IMR-90 (cell line): ENCODE measurements around the gene NUDT5. TPM values are rescaled to one million over a fixed set of nuclear protein-coding genes. Genes with fewer than 3 reads are reported as not detected.

ENCODE experiments used
- ATAC-seq: fragments of 200-7000 bp; cut with Tn5 transposase; 2 replicates; pipeline ENCODE4 v1.9.1; 2020; ENCODE audit warnings: low read depth, mild to moderate bottlenecking, moderate library complexity
- BruUV-seq: library from RNA; stranded (reverse); fragments of 400-500 nt; replicated peaks from 2 replicates; lab custom pipeline; 2021; lab: Mats Ljungman, UMichigan
- CTCF ChIA-PET: fragments of 300-600 bp; formaldehyde crosslinking; extraction: SDS; loops from one replicate; lab custom pipeline; 2021; ENCODE audit warnings: antibody characterized with exemption; lab: Yijun Ruan, JAX
- POLR2A ChIA-PET: fragments of 300-600 bp; sonication (Branson Sonifier 250); formaldehyde crosslinking; loops from one replicate; lab custom pipeline; 2022; ENCODE audit warnings: antibody characterized with exemption; ENCODE audit not compliant: unreplicated experiment; lab: Charles Lee
- DNase-seq: peaks from one replicate; pipeline ENCODE4 v3.0.0; 2013
- H2AFZ ChIP-seq: replicated peaks from 2 replicates; pipeline ENCODE3; 2013; ENCODE audit warnings: low read length, mild to moderate bottlenecking; ENCODE audit not compliant: poor library complexity
- H2AK5ac ChIP-seq: 2 replicates; pipeline ENCODE4 v1.6.1; 2013; ENCODE audit warnings: low read depth, low read length, inconsistent platforms
- H2AK9ac ChIP-seq: replicated peaks from 2 replicates; pipeline ENCODE3; 2013; ENCODE audit warnings: mild to moderate bottlenecking, low read depth, low read length, moderate library complexity; ENCODE audit not compliant: poor library complexity
- H2BK120ac ChIP-seq: 2 replicates; pipeline ENCODE4 v1.6.1; 2013; ENCODE audit warnings: low read depth, low read length, inconsistent platforms
- H2BK15ac ChIP-seq: 3 replicates; pipeline ENCODE4 v1.6.1; 2013; ENCODE audit warnings: low read depth, low read length, inconsistent platforms
- H2BK20ac ChIP-seq: 2 replicates; pipeline ENCODE4 v1.6.1; 2013; ENCODE audit warnings: low read depth, mild to moderate bottlenecking, inconsistent platforms, low read length, moderate library complexity
- H2BK5ac ChIP-seq: 2 replicates; pipeline ENCODE4 v1.6.1; 2013; ENCODE audit warnings: mild to moderate bottlenecking, low read depth, low read length, inconsistent platforms; ENCODE audit not compliant: poor library complexity, severe bottlenecking
- H3K14ac ChIP-seq: replicated peaks from 2 replicates; pipeline ENCODE4 v1.6.1; 2013; ENCODE audit warnings: low read depth, low read length, inconsistent platforms
- H3K18ac ChIP-seq: 2 replicates; pipeline ENCODE4 v1.6.1; 2013; ENCODE audit warnings: low read depth, low read length, control low read depth
- H3K23ac ChIP-seq: 2 replicates; pipeline ENCODE4 v1.6.1; 2013; ENCODE audit warnings: low read depth, low read length, inconsistent platforms
- H3K27ac ChIP-seq: 2 replicates; pipeline ENCODE4 v1.5.1; 2013; ENCODE audit warnings: mild to moderate bottlenecking, control low read depth, low read length; ENCODE audit not compliant: insufficient read depth
- H3K27me3 ChIP-seq: 2 replicates; pipeline ENCODE4 v1.6.1; 2013; ENCODE audit warnings: low read length; ENCODE audit not compliant: control insufficient read depth, insufficient read depth
- H3K36me3 ChIP-seq: 2 replicates; pipeline ENCODE4 v1.6.1; 2013; ENCODE audit warnings: low read length, mixed read lengths; ENCODE audit not compliant: control insufficient read depth, insufficient read depth
- H3K4ac ChIP-seq: 2 replicates; pipeline ENCODE4 v1.6.1; 2013; ENCODE audit warnings: low read depth, low read length, inconsistent platforms
- H3K4me1 ChIP-seq: 2 replicates; pipeline ENCODE4 v1.6.1; 2013; ENCODE audit warnings: low read length, mixed read lengths; ENCODE audit not compliant: control insufficient read depth, insufficient read depth
- H3K4me2 ChIP-seq: 2 replicates; pipeline ENCODE4 v1.6.1; 2013; ENCODE audit warnings: low read depth, mild to moderate bottlenecking, control low read depth, low read length, moderate library complexity
- H3K4me3 ChIP-seq: 2 replicates; pipeline ENCODE4 v1.5.1; 2013; ENCODE audit warnings: low read depth, mild to moderate bottlenecking, control low read depth, low read length, moderate library complexity; ENCODE audit not compliant: insufficient read depth
- H3K56ac ChIP-seq: 2 replicates; pipeline ENCODE4 v1.6.1; 2013; ENCODE audit warnings: low read length, inconsistent platforms; ENCODE audit not compliant: insufficient read depth; ENCODE audit errors: extremely low read depth
- H3K79me1 ChIP-seq, 2 experiments: 2 replicates each; pipeline ENCODE4 v1.6.1; 2013; ENCODE audit warnings: low read length in 2 of 2, inconsistent platforms in 1 of 2, low read depth in 1 of 2
- H3K9ac ChIP-seq: 2 replicates; pipeline ENCODE4 v1.6.1; 2013; ENCODE audit warnings: low read depth, low read length, control low read depth
- H3K9me1 ChIP-seq: 2 replicates; pipeline ENCODE4 v1.6.1; 2013; ENCODE audit warnings: low read length, inconsistent platforms; ENCODE audit not compliant: insufficient read depth
- H3K9me3 ChIP-seq: 2 replicates; pipeline ENCODE4 v1.6.1; 2013; ENCODE audit warnings: low read length; ENCODE audit not compliant: control insufficient read depth, insufficient read depth
- H4K20me1 ChIP-seq: 2 replicates; pipeline ENCODE4 v1.6.1; 2013; ENCODE audit warnings: low read length, inconsistent platforms; ENCODE audit not compliant: insufficient read depth
- H4K5ac ChIP-seq: 2 replicates; pipeline ENCODE4 v1.6.1; 2013; ENCODE audit warnings: mild to moderate bottlenecking, low read depth, low read length, control low read depth
- H4K8ac ChIP-seq, 2 experiments: 2 replicates each; pipeline ENCODE4 v1.6.1; 2013; ENCODE audit warnings: low read depth in 2 of 2, low read length in 2 of 2, control low read depth in 1 of 2, inconsistent platforms in 1 of 2
- H4K91ac ChIP-seq: 2 replicates; pipeline ENCODE4 v1.6.1; 2013; ENCODE audit warnings: low read depth, low read length, inconsistent platforms; ENCODE audit not compliant: insufficient read depth
- BHLHE40 ChIP-seq: fragments of 150-350 bp; IDR thresholded peaks from 2 replicates; pipeline ENCODE4 v1.6.1; 2016; ENCODE audit warnings: mild to moderate bottlenecking, low read depth, low read length
- CEBPB ChIP-seq: IDR thresholded peaks from 2 replicates; pipeline ENCODE4 v1.6.1; 2012; ENCODE audit warnings: low read depth, low read length, improper control_type of control experiment
- CHD1 ChIP-seq: IDR thresholded peaks from 2 replicates; pipeline ENCODE4 v1.6.1; 2012; ENCODE audit warnings: low read depth, low read length, improper control_type of control experiment
- FOS ChIP-seq: fragments of 150-350 bp; IDR thresholded peaks from 2 replicates; pipeline ENCODE4 v1.6.1; 2016; ENCODE audit warnings: low read depth, low read length
- MAFK ChIP-seq: IDR thresholded peaks from 2 replicates; pipeline ENCODE4 v1.6.1; 2012; ENCODE audit warnings: low read depth, low read length, improper control_type of control experiment
- MAZ ChIP-seq: IDR thresholded peaks from 2 replicates; pipeline ENCODE4 v1.6.1; 2012; ENCODE audit warnings: low read depth, mild to moderate bottlenecking, low read length, improper control_type of control experiment, moderate library complexity, borderline replicate concordance
- MXI1 ChIP-seq: IDR thresholded peaks from 2 replicates; pipeline ENCODE4 v1.6.1; 2012; ENCODE audit warnings: low read depth, mild to moderate bottlenecking, low read length, moderate library complexity, borderline replicate concordance
- NFE2L2 ChIP-seq: fragments of 150-350 bp; IDR thresholded peaks from 2 replicates; pipeline ENCODE4 v1.6.1; 2016; ENCODE audit warnings: low read depth, mild to moderate bottlenecking, low read length
- POLR2A ChIP-seq: IDR thresholded peaks from 2 replicates; pipeline ENCODE4 v1.6.1; 2012; ENCODE audit warnings: mild to moderate bottlenecking, low read depth, low read length
- RAD21 ChIP-seq: IDR thresholded peaks from 2 replicates; pipeline ENCODE4 v1.6.1; 2012; ENCODE audit warnings: low read length, improper control_type of control experiment
- RCOR1 ChIP-seq: IDR thresholded peaks from 2 replicates; pipeline ENCODE4 v1.6.1; 2012; ENCODE audit warnings: mild to moderate bottlenecking, low read length, improper control_type of control experiment; ENCODE audit not compliant: insufficient replicate concordance
- RFX5 ChIP-seq: IDR thresholded peaks from 2 replicates; pipeline ENCODE4 v1.8.0; 2012; ENCODE audit warnings: low read depth, mild to moderate bottlenecking, low read length, moderate library complexity
- SMC3 ChIP-seq: fragments of 150-350 bp; IDR thresholded peaks from 2 replicates; pipeline ENCODE4 v1.6.1; 2016; ENCODE audit warnings: low read depth, mild to moderate bottlenecking, antibody characterized with exemption, low read length, moderate library complexity
- WGBS, 2 experiments: methylation state at CpG; one replicate each; pipeline versions ENCODE4 v1.1.5 to v1.1.7; 2013; ENCODE audit warnings: missing lambda C conversion rate in 2 of 2; ENCODE audit not compliant: insufficient read length in 1 of 2; ENCODE audit errors: extremely low coverage in 2 of 2; 5-methylcytosine and 5-hydroxymethylcytosine counted together
- dilution Hi-C: fragments of 300-500 bp; cut with HindIII; formaldehyde crosslinking; loops from one replicate; pipeline ENCODE4 v1.14.3; 2018; ENCODE audit warnings: low sequenced_read_pairs; ENCODE audit not compliant: unreplicated experiment
- in situ Hi-C: fragments of 300-500 bp; cut with MboI; formaldehyde crosslinking; loops from 3 replicates; pipeline ENCODE4 v1.14.3; 2019; ENCODE audit warnings: low sequenced_read_pairs, inconsistent platforms, mixed read lengths
- intact Hi-C: fragments of 100-400 bp; cut with micrococcal nuclease; formaldehyde crosslinking; loops from 2 replicates; pipeline ENCODE4 v1.10.0; 2022
- polyA plus RNA-seq, 3 experiments: library from polyadenylated mRNA; depleted of rRNA; stranded (reverse); fragments of >200 nt; gene quantifications; 2 replicates each; pipeline ENCODE4 v1.2.3, GENCODE V29; 2012; ENCODE audit warnings: low replicate concordance in 1 of 3
- total RNA-seq: library from RNA; depleted of rRNA; stranded (reverse); fragments of >200 nt; gene quantifications from 2 replicates; pipeline ENCODE4 v1.2.3, GENCODE V29; 2012
- TF ChIP-seq, protein P1 (sequence below): fragments of 150-350 bp; IDR thresholded peaks from 2 replicates; pipeline ENCODE4 v1.6.1; 2016; ENCODE audit warnings: low read depth, mild to moderate bottlenecking, low read length, moderate library complexity, borderline replicate concordance
- TF ChIP-seq, protein P2 (sequence below): fragments of 150-350 bp; IDR thresholded peaks from 2 replicates; pipeline ENCODE4 v1.6.1; 2017; ENCODE audit warnings: mild to moderate bottlenecking, antibody characterized with exemption, low read length, low read depth
- TF ChIP-seq, protein P3 (sequence below): conservative IDR thresholded peaks from 2 replicates; pipeline ENCODE4 v1.5.1; 2012; ENCODE audit warnings: mild to moderate bottlenecking, low read depth, low read length, improper control_type of control experiment

The NUDT5 gene
- total and polyA plus RNA-seq, 2 of the 4 experiments (the other 2 are of a cell fraction): 70.1 to 74.6 TPM

DNA sequence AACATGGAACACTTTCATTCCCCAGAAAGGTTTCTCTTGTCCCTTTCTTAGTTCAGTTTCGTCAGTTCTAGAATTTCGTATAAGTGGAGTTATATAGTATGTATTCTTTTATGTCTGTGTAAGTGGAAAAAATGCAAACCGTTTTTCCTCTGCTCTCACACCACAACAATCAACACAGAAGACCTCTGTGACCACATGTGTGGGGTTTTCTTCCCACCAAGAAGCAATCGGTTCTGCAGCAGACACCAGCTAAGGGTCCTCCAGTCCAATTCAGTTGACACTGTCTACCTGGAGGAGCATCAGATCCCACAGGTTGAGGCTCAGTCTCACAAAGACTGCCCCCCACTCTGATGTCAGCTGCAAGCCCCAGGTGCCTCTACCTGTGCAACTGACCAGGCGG lies 6.5 kb upstream of the NUDT5 start:
- ChIA-PET POLR2A (no interaction called here), CTCF (interaction anchor here (1.2 kb wide), 1 partner anchor 12 kb away, joined by 3 read pairs; no protein-coding TSS in a partner anchor)
- no peak overlapping the region for H2BK5ac ChIP-seq
- H3K9ac ChIP-seq: no peak overlapping the region
- no peaks in the 10 kb centered on the region for H3K27me3 ChIP-seq
- peaks cover 33% of the 10 kb centered on the region for H3K36me3 ChIP-seq
- DNase-seq (no peak), ATAC-seq (no peak)
- no peak overlapping the region for H3K27ac ChIP-seq
- no peak overlapping the region for H3K14ac ChIP-seq
- H2AK9ac ChIP-seq: no peak overlapping the region
- H3K4me3 ChIP-seq: no peak overlapping the region
- H2AK5ac ChIP-seq: no peak overlapping the region
- in situ Hi-C loops: no loop called here
- H3K18ac ChIP-seq: no peak overlapping the region
- no TSS peak for BruUV-seq
- 100% methylated on average over 1 of the region's 5 CpGs; no CpG with 5 or more reads in 1 of the 2 experiments for WGBS, 2 experiments
- H3K56ac ChIP-seq: no peak overlapping the region
- no peak overlapping the region for H4K91ac ChIP-seq
- intact Hi-C loops: no loop called here
- H2BK15ac ChIP-seq: no peak overlapping the region
- H4K8ac ChIP-seq: no peak overlapping the region
- peaks cover 26 to 46% of the 10 kb centered on the region in 2 experiments for H3K79me1 ChIP-seq
- no peak overlapping the region for H3K4me2 ChIP-seq
- H2BK120ac ChIP-seq: no peak overlapping the region
- no peak overlapping the region for H2BK20ac ChIP-seq
- TF ChIP-seq CEBPB (no peak), BHLHE40 (no peak), MAZ (no peak), FOS (no peak), RFX5 (no peak), RCOR1 (no peak), SMC3 (no peak), POLR2A (no peak), MAFK (no peak), CHD1 (no peak), RAD21 (no peak), MXI1 (no peak), NFE2L2 (no peak)
- TF ChIP-seq, protein P1, sequence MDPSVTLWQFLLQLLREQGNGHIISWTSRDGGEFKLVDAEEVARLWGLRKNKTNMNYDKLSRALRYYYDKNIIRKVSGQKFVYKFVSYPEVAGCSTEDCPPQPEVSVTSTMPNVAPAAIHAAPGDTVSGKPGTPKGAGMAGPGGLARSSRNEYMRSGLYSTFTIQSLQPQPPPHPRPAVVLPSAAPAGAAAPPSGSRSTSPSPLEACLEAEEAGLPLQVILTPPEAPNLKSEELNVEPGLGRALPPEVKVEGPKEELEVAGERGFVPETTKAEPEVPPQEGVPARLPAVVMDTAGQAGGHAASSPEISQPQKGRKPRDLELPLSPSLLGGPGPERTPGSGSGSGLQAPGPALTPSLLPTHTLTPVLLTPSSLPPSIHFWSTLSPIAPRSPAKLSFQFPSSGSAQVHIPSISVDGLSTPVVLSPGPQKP: no peak
- TF ChIP-seq, protein P2, sequence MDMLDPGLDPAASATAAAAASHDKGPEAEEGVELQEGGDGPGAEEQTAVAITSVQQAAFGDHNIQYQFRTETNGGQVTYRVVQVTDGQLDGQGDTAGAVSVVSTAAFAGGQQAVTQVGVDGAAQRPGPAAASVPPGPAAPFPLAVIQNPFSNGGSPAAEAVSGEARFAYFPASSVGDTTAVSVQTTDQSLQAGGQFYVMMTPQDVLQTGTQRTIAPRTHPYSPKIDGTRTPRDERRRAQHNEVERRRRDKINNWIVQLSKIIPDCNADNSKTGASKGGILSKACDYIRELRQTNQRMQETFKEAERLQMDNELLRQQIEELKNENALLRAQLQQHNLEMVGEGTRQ: no peak
- TF ChIP-seq, protein P3, sequence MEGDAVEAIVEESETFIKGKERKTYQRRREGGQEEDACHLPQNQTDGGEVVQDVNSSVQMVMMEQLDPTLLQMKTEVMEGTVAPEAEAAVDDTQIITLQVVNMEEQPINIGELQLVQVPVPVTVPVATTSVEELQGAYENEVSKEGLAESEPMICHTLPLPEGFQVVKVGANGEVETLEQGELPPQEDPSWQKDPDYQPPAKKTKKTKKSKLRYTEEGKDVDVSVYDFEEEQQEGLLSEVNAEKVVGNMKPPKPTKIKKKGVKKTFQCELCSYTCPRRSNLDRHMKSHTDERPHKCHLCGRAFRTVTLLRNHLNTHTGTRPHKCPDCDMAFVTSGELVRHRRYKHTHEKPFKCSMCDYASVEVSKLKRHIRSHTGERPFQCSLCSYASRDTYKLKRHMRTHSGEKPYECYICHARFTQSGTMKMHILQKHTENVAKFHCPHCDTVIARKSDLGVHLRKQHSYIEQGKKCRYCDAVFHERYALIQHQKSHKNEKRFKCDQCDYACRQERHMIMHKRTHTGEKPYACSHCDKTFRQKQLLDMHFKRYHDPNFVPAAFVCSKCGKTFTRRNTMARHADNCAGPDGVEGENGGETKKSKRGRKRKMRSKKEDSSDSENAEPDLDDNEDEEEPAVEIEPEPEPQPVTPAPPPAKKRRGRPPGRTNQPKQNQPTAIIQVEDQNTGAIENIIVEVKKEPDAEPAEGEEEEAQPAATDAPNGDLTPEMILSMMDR: no peak
- no peaks in the 10 kb centered on the region for H3K9me3 ChIP-seq
- dilution Hi-C loops: no loop called here
- no peak overlapping the region for H3K23ac ChIP-seq
- H4K20me1 ChIP-seq: peaks cover 9% of the 10 kb centered on the region; the same call in 1 of the 2 replicates
- H3K4ac ChIP-seq: no peak overlapping the region
- H3K4me1 ChIP-seq: no peaks in the 10 kb centered on the region
- no peak overlapping the region for H4K5ac ChIP-seq
- H2AFZ ChIP-seq: no peak overlapping the region
- peaks cover 5% of the 10 kb centered on the region for H3K9me1 ChIP-seq
